Left cardiac atrium (tissue), 4 donors: ENCODE data around the gene TSPAN11. TPM values are rescaled to one million over a fixed set of nuclear protein-coding genes. Genes with fewer than 3 reads are reported as not detected.

ENCODE experiments used
- ATAC-seq, 2 donors: fragments of 200-7000 bp; cut with Tn5 transposase; one replicate each; pipeline ENCODE4 v1.9.1; 2020; ENCODE audit warnings: mild to moderate bottlenecking in 2 of 2, moderate library complexity in 2 of 2
- DNase-seq: peaks from one replicate; pipeline ENCODE4 v3.0.0-alpha.2; 2020
- intact Hi-C, 2 donors: fragments of 100-400 bp; cut with DNase I; formaldehyde crosslinking; loops; one replicate each; pipeline versions ENCODE4 v1.14.1 to v1.15.1; 2022 to 2023
- total RNA-seq, 2 donors: library from RNA; stranded (reverse); fragmentation: NEBNext Ultra II Directional; extraction: Animal tissue kit (Norgen Biotek cat#: 25700); gene quantifications; one replicate each; pipeline ENCODE4 v1.2.1, GENCODE V29; 2021
- donor health status: DM: no; HTN: yes; CAD: no.
- donor health status: DM: no; HTN: yes; CAD: no; lungs with severe emphysema.
- donor health status: DM: yes; HTN: yes; CAD: no.
- donor health status: Dilated cardiomyopathy.

TSPAN11 gene
- total RNA-seq, 2 donors from 2014 or later = 2.5 to 3.8 TPM

- DNase-seq (no peak), ATAC-seq (no peak)
- intact Hi-C loops = no loop called here
These were observed 67.7 kb downstream of the TSPAN11 start for GRCh38 chr12:30994274-30994673.

GRCh38 chr12:30996255-30996654 is 69.7 kb downstream of the TSPAN11 start:
- DNase-seq (no peak), ATAC-seq (no peak)
- intact Hi-C loops = no loop called here

- no peak for DNase-seq
- intact Hi-C loops = no loop called here
- no peak for ATAC-seq
These were observed 70.2 kb downstream of the TSPAN11 start for GRCh38 chr12:30996752-30997151.

GRCh38 chr12:30997685-30998440 is 71.3 kb downstream of the TSPAN11 start:
- ATAC-seq (no peak), DNase-seq (no peak)
- intact Hi-C loops = no loop called here

- intact Hi-C loops = no loop called here
- ATAC-seq (no peak), DNase-seq (no peak)
These were observed 72.5 kb downstream of the TSPAN11 start for GRCh38 chr12:30999011-30999410.

- intact Hi-C loops = no loop called here
- DNase-seq (no peak), ATAC-seq (no peak)
These were observed 73.2 kb downstream of the TSPAN11 start for GRCh38 chr12:30999723-31000122.

- DNase-seq (no peak), ATAC-seq (no peak)
- intact Hi-C loops = no loop called here
These were observed 74.2 kb downstream of the TSPAN11 start for GRCh38 chr12:31000751-31001150.

- intact Hi-C loops = no loop called here
- no peak for DNase-seq
- no peak for ATAC-seq
These were observed 75.2 kb downstream of the TSPAN11 start for GRCh38 chr12:31001581-31002360.

GRCh38 chr12:31002361-31002725 is 75.8 kb downstream of the TSPAN11 start:
- intact Hi-C loops = no loop called here
- ATAC-seq (no peak), DNase-seq (no peak)

GRCh38 chr12:31002999-31003398 is 76.5 kb downstream of the TSPAN11 start:
- DNase-seq (no peak), ATAC-seq (no peak)
- intact Hi-C loops = no loop called here

- ATAC-seq (no peak), DNase-seq (no peak)
- intact Hi-C loops = no loop called here
These were observed 77.5 kb downstream of the TSPAN11 start for GRCh38 chr12:31003861-31004640.

GRCh38 chr12:31004666-31005065 is 78.1 kb downstream of the TSPAN11 start:
- DNase-seq = no peak
- intact Hi-C loops = no loop called here
- ATAC-seq = no peak

GRCh38 chr12:31005256-31005943 is 78.9 kb downstream of the TSPAN11 start:
- intact Hi-C loops = no loop called here

GRCh38 chr12:31005944-31006361 is 79.4 kb downstream of the TSPAN11 start:
- DNase-seq = peak; percentile 44
- intact Hi-C loops = no loop called here
- ATAC-seq = peak in 1 of 2 donors; percentile 56

More at GRCh38 chr12:31005256-31005943, 78.9 kb downstream of the TSPAN11 start:
- no peak for DNase-seq
- ATAC-seq = no peak

- ATAC-seq (no peak), DNase-seq (no peak)
- intact Hi-C loops = no loop called here
These were observed 80.0 kb downstream of the TSPAN11 start for GRCh38 chr12:31006416-31007152.

GRCh38 chr12:31007153-31007495 is 80.6 kb downstream of the TSPAN11 start:
- ATAC-seq (no peak), DNase-seq (no peak)
- intact Hi-C loops = no loop called here

- no peak for DNase-seq
- intact Hi-C loops = no loop called here
- ATAC-seq = no peak
These were observed 81.2 kb downstream of the TSPAN11 start for GRCh38 chr12:31007636-31008175.

- ATAC-seq = no peak
- DNase-seq = no peak
- intact Hi-C loops = no loop called here
These were observed 81.8 kb downstream of the TSPAN11 start for GRCh38 chr12:31008241-31008761.
